ENCODE measurements around the gene SLC39A11.
"Not testable (repeated sequence)": the region's sequence is repeated elsewhere in the genome, so short reads cannot be mapped to it uniquely, and the experiment has no call there.

SLC39A11 gene

GRCh38 chr17:72723711-72724110 is 368.8 kb downstream of the SLC39A11 start:
- no peak for DNase-seq

- no peak for DNase-seq
Observed at GRCh38 chr17:72720494-72720825, 372.0 kb downstream of the SLC39A11 start.

- peak in 17 of 56 donors; percentile 2 to 63 (median 8) for DNase-seq
Observed at GRCh38 chr17:72719578-72720493, 372.7 kb downstream of the SLC39A11 start.

- DNase-seq: no peak
Observed at GRCh38 chr17:72719206-72719577, 373.3 kb downstream of the SLC39A11 start.

GRCh38 chr17:72717676-72718075 is 374.8 kb downstream of the SLC39A11 start:
- no peak for DNase-seq

GRCh38 chr17:72717276-72717675 is 375.2 kb downstream of the SLC39A11 start:
- DNase-seq: no peak

- DNase-seq: peak in 16 of 56 donors; percentile 2 to 56 (median 10)
Observed at GRCh38 chr17:72715906-72716572, 376.4 kb downstream of the SLC39A11 start.

GRCh38 chr17:72714357-72714966 is 378.0 kb downstream of the SLC39A11 start:
- no peak for DNase-seq

GRCh38 chr17:72713701-72714100 is 378.8 kb downstream of the SLC39A11 start:
- no peak for DNase-seq

- no peak for DNase-seq
Observed at GRCh38 chr17:72711521-72712310, 380.8 kb downstream of the SLC39A11 start.

GRCh38 chr17:72710834-72711233 is 381.7 kb downstream of the SLC39A11 start:
- no peak for DNase-seq

GRCh38 chr17:72710202-72710601 is 382.3 kb downstream of the SLC39A11 start:
- no peak for DNase-seq

- not testable (repeated sequence) for DNase-seq
Observed at GRCh38 chr17:72708682-72709081, 383.8 kb downstream of the SLC39A11 start.

- no peak for DNase-seq
Observed at GRCh38 chr17:72707881-72708280, 384.6 kb downstream of the SLC39A11 start.

- no peak for DNase-seq
Observed at GRCh38 chr17:72706396-72706981, 386.0 kb downstream of the SLC39A11 start.

- no peak for DNase-seq
Observed at GRCh38 chr17:72705905-72706395, 386.5 kb downstream of the SLC39A11 start.

- no peak for DNase-seq
Observed at GRCh38 chr17:72702998-72703397, 389.5 kb downstream of the SLC39A11 start.

GRCh38 chr17:72702136-72702735 is 390.3 kb downstream of the SLC39A11 start:
- DNase-seq: peak in 1 of 56 donors; percentile 6

- DNase-seq: no peak
Observed at GRCh38 chr17:72700226-72700625, 392.3 kb downstream of the SLC39A11 start.

GRCh38 chr17:72699545-72699944 is 392.9 kb downstream of the SLC39A11 start:
- DNase-seq: peak in 39 of 56 donors; percentile 7 to 82 (median 32)
